Ovary (tissue), 9 donors: Measurements from ENCODE around the gene UQCRHL. TPM values are rescaled to one million over a fixed set of nuclear protein-coding genes. Genes with fewer than 3 reads are reported as not detected.
"Not testable (repeated sequence)": the region's sequence is repeated elsewhere in the genome, so short reads cannot be mapped to it uniquely, and the experiment has no call there.

Experiments
- DNase-seq, 5 donors: peaks; one replicate each; pipeline ENCODE4 v3.0.0-alpha.2; 2019 to 2020
- H3K27ac ChIP-seq, 2 donors: fragments of 200-600 bp; one replicate each; pipeline versions ENCODE4 v1.5.1 to v1.8.0; 2019 to 2022
- H3K27me3 ChIP-seq: fragments of 200-600 bp; one replicate; pipeline ENCODE4 v1.8.0; 2022
- H3K36me3 ChIP-seq: fragments of 200-600 bp; sonication (generic); one replicate; pipeline ENCODE4 v1.5.1; 2019
- H3K4me1 ChIP-seq: one replicate; pipeline ENCODE4 v1.8.1; 2013; ENCODE audit warnings: mild to moderate bottlenecking, moderate library complexity; ENCODE audit not compliant: insufficient read depth
- H3K4me3 ChIP-seq: fragments of 200-600 bp; sonication (generic); one replicate; pipeline ENCODE4 v1.5.1; 2017
- H3K9me3 ChIP-seq, 2 donors: fragments of 200-600 bp in 1 of 2; sonication (generic) in 1 of 2; one replicate each; pipeline versions ENCODE4 v1.5.1 to v1.8.1; 2013 to 2019; ENCODE audit warnings: mild to moderate bottlenecking in 1 of 2, moderate library complexity in 1 of 2
- EP300 ChIP-seq: sonication (generic); formaldehyde crosslinking; IDR thresholded peaks from one replicate; pipeline ENCODE4 v1.6.1; 2017; ENCODE audit warnings: antibody characterized with exemption
- POLR2A ChIP-seq: fragments of 450-650 bp; IDR thresholded peaks from one replicate; pipeline ENCODE4 v1.6.1; 2017; ENCODE audit warnings: antibody characterized with exemption, mild to moderate bottlenecking, moderate library complexity
- WGBS, 3 donors: extraction: QIAGEN DNeasy Blood & Tissue Kit in 1 of 3; methylation state at CpG; one replicate each; pipeline versions ENCODE4 v1.1.5 to v1.1.7; 2013 to 2017; 5-methylcytosine and 5-hydroxymethylcytosine counted together
- intact Hi-C, 4 donors: fragments of 100-400 bp; cut with DNase I; formaldehyde crosslinking; loops; one replicate each; pipeline versions ENCODE4 v1.11.0 to v1.15.1; 2022 to 2023
- polyA plus RNA-seq, 2 donors: library from polyadenylated mRNA; stranded (reverse); fragments of 200-250 nt in 1 of 2; fragments of 350-450 nt in 1 of 2; fragmentation: Illumina TruSeq in 1 of 2; extraction: RNeasy Lipid Tissue Mini Kit (QIAGEN cat#74804) in 1 of 2; gene quantifications; one replicate each; pipeline ENCODE4 v1.2.3, GENCODE V29; 2013 to 2014
- total RNA-seq, 7 donors: library from RNA; depleted of rRNA in 2 of 7; stranded (reverse); fragments of >200 nt in 2 of 7; fragmentation: NEBNext Ultra II Directional in 3 of 7; extraction: Animal tissue kit (Norgen Biotek cat#: 25700) in 3 of 7; gene quantifications; one replicate each; pipeline versions ENCODE4 v1.1.0 to v1.2.4, GENCODE V29; 2016 to 2023
- TF ChIP-seq, protein P1 (sequence below), 3 donors: fragments of 450-650 bp in 2 of 3; fragments of 200-600 bp in 1 of 3; IDR thresholded peaks; one replicate each; pipeline versions ENCODE4 v1.5.1 to v1.8.0; 2016 to 2022; ENCODE audit warnings: antibody characterized with exemption in 3 of 3, mild to moderate bottlenecking in 1 of 3
- donor health status: DM: no; HTN: no; CAD: no; lungs with moderate emphysema.
- donor health status: DM: no; HTN: no; CAD: no.
- donor health status: Bipolar disorder and iron deficiency.
- donor health status: DM: yes; HTN: yes; CAD: no.
- donor health status: DM: no; HTN: no; CAD: no.
- donor health status: DM: yes; HTN: yes; CAD: no.

Gene UQCRHL
- total and polyA plus RNA-seq, 9 donors: 0.65 to 5.6 (median 1.4) TPM

DNA sequence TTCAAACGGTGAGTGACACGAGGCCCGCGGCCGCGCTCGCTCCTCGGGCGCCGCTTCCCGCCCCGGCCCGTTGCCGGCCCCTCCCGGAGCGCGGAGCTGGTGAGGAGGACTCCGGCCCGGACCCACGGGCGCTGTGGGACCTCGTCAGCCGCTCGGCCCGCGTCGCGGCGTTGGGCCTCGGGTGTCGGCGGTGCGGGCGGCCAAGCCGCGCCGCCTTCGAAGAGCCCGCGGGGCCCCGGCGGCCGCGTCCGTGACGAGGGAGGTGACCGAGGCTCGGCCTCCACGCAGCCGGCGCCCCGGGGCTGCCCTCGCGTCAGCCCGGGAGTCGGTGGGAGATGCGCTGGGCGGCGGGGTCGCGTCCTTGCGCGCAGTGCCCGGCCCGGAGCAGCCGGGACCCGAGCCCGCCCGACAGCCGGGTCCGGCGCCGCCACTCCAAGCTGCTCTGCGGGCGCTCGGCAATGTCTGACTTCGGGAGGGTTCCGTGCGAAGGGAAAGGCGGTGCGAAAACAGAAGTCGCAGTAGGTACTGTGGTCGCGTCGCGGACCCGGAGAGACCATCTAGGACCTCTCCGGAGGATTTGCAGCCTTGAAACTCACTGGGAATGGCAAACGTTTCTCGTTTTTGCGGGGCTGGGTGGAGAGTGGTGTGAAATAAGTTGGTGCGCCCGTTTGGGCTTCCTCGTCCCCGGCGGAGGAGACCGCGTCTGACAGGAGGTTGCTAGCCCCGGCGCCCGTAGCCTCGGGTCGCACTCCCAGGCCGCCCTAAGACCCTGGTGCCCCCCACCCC lies 40.9 kb upstream of the UQCRHL start:
- peaks cover 9% of the 10 kb centered on the region for H3K4me1 ChIP-seq
- peak in 2 of 5 donors; percentile 30 to 49 for DNase-seq

DNA sequence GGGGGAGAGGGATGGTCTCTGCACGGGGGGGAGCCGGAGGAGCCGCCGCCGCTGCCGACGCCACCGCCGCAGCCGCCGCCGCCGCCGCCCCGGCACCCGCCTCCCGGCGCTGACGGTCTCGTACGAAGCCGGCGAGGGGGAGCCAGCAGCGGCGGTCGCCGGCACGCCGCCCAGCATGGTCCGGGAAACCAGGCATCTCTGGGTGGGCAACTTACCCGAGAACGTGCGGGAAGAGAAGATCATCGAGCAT lies 40.4 kb upstream of the UQCRHL start:
- Histone ChIP-seq H3K9me3 (no peaks in the 10 kb centered on the region), H3K27ac (peak overlapping the region; percentile 97 to 99), H3K4me3 (peak overlapping the region; percentile 93), H3K36me3 (no peaks in the 10 kb centered on the region), H3K4me1 (peaks cover 6% of the 10 kb centered on the region), H3K27me3 (no peaks in the 10 kb centered on the region)
- TF ChIP-seq POLR2A (peak; percentile 74), EP300 (no peak)
- TF ChIP-seq, protein P1, sequence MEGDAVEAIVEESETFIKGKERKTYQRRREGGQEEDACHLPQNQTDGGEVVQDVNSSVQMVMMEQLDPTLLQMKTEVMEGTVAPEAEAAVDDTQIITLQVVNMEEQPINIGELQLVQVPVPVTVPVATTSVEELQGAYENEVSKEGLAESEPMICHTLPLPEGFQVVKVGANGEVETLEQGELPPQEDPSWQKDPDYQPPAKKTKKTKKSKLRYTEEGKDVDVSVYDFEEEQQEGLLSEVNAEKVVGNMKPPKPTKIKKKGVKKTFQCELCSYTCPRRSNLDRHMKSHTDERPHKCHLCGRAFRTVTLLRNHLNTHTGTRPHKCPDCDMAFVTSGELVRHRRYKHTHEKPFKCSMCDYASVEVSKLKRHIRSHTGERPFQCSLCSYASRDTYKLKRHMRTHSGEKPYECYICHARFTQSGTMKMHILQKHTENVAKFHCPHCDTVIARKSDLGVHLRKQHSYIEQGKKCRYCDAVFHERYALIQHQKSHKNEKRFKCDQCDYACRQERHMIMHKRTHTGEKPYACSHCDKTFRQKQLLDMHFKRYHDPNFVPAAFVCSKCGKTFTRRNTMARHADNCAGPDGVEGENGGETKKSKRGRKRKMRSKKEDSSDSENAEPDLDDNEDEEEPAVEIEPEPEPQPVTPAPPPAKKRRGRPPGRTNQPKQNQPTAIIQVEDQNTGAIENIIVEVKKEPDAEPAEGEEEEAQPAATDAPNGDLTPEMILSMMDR (IDR thresholded peaks at IDR 0.05): no peak
- no peak for DNase-seq
- intact Hi-C loops: loop anchor here in 2 of 4 donors (2.0 to 10.0 kb wide), 4 partner anchors 13 to 97 kb away; no protein-coding TSS in a partner anchor
- WGBS, 3 donors: 0 to 1% (median 1%) methylated on average over 9 to 34 of the region's 34 CpGs

More for the DNA sequence above, 40.9 kb upstream of the UQCRHL start:
- H3K4me3 ChIP-seq: peak overlapping the region; percentile 93
- TF ChIP-seq, protein P1 (IDR thresholded peaks at IDR 0.05): peak in 1 of 3 donors; percentile 8
- no peak for TF ChIP-seq EP300
- no peaks in the 10 kb centered on the region for H3K27me3 ChIP-seq
- no peaks in the 10 kb centered on the region for H3K36me3 ChIP-seq
- peak overlapping the region; percentile 97 to 99 for H3K27ac ChIP-seq
- 0% methylated on average over 64 to 104 of the region's 104 CpGs for WGBS, 3 donors
- H3K9me3 ChIP-seq: no peaks in the 10 kb centered on the region
- intact Hi-C loops: loop anchor here in 2 of 4 donors (2.0 to 10.0 kb wide), 4 partner anchors 14 to 96 kb away; no protein-coding TSS in a partner anchor

DNA sequence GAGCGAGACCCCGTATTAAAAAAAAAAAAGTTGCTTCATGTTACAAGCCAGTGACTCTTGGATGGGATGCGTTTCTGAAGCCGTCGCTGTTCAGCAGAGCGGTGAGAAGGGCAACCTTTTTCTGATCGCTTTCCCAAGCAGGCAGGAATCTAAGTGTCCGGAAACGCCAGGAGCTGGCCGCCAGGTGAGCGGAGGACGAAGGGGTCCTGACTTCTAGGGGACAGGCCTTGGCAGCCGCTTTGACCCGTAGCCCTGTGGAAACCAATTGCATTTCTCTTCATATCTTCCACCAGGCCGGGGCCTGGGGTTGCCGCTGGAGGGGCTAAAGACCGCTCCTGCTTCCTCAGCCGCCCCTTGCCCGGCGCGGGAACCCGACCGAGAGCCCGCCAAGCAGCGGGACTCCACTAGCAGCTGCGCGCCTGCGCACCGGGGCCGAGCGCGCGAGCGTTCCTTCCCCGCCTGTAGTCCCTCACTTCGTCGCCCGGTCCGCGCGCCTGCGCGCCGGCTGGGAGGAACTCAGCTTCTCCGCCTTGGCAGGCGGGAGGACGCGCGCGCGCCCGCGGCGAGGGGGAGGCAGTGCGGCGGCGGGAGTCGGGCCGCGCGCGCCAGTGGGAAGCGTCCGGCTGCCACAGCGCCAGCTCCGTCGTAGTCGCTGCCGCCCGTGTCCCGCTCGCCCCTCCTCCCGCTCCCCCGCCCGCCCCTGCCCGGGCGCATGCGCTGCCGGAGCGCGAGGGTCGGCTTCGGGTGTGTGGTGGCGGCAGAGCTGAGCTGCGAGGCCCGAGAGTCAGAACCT lies 39.8 kb upstream of the UQCRHL start, which contains the start of gene SPEN:
Gene SPEN (plus strand): TSS at position 608 of the 793 bp plus-strand sequence. CDS start 361 bp downstream, outside the sequence.
- H3K27ac ChIP-seq: peak within 1 kb of the TSS; percentile 97 to 99
- no peaks in the 10 kb centered on the region for H3K27me3 ChIP-seq
- 0 to 1% (median 1%) methylated on average over 42 to 86 of the region's 86 CpGs for WGBS, 3 donors
- H3K4me1 ChIP-seq: peaks cover 4% of the 10 kb centered on the region
- intact Hi-C loops: loop anchor here in 2 of 4 donors (5.0 to 10.0 kb wide), 2 partner anchors 45 to 98 kb away; no protein-coding TSS in a partner anchor
- no peaks in the 10 kb centered on the region for H3K36me3 ChIP-seq
- H3K4me3 ChIP-seq: peak within 1 kb of the TSS; percentile 93
- DNase-seq: peak; percentile 97 to 99 (median 98)
- TF ChIP-seq, protein P1 (IDR thresholded peaks at IDR 0.05): peak in 1 of 3 donors; percentile 50
- TF ChIP-seq POLR2A: peak; percentile 53
- no peak for TF ChIP-seq EP300
- H3K9me3 ChIP-seq: no peaks in the 10 kb centered on the region

DNA sequence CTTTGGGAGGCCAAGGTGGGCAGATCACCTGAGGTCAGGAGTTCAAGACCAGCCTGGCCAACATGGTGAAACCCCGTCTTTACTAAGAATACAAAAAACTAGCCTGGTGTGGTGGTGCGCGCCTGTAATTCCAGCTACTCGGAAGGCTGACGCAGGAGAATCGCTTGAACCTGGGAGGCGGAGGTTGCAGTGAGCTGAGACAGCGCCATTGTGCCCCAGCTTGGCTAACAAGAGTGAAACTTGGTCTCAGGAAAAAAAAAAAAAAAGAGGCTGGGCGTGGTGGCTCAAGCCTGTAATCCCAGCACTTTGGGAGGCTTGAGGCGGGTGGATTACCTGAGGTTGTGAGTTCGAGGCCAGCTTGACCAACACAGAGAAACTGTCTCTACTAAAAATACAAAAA lies 38.6 kb upstream of the UQCRHL start:
- DNase-seq: peak in 2 of 5 donors; percentile 19 to 36
- H3K36me3 ChIP-seq, H3K4me1 ChIP-seq, H3K4me3 ChIP-seq, H3K27ac ChIP-seq, H3K27me3 ChIP-seq, H3K9me3 ChIP-seq: not testable (repeated sequence)
- intact Hi-C loops: loop anchor here in 2 of 4 donors (5.0 to 10.0 kb wide), 2 partner anchors 46 to 99 kb away; no protein-coding TSS in a partner anchor
- WGBS, 3 donors: 94 to 97% (median 95%) methylated on average over 11 of the region's 11 CpGs
